Measurements from ENCODE around the gene ABCC5.

ABCC5 gene

GRCh38 chr3:183931881-183932280 is 85.8 kb downstream of the ABCC5 start:
- Histone ChIP-seq H3K36me3 (ENCODE audit: control insufficient read depth, insufficient read depth, low read length) (peaks cover 8% of the 10 kb centered on the region), H3K9ac (ENCODE audit: low read length) (no peak overlapping the region), H3K4me3 (ENCODE audit: low read length) (no peak overlapping the region), H3K9me3 (ENCODE audit: control insufficient read depth, low read length) (no peaks in the 10 kb centered on the region), H3K4me1 (ENCODE audit: control insufficient read depth, insufficient read depth, low read length) (peaks cover 37% of the 10 kb centered on the region), H3K27me3 (ENCODE audit: control insufficient read depth, insufficient read depth, low read length) (no peaks in the 10 kb centered on the region)

GRCh38 chr3:183930086-183930485 is 87.6 kb downstream of the ABCC5 start:
- Histone ChIP-seq H3K4me1 (ENCODE audit: control insufficient read depth, insufficient read depth, low read length) (peaks cover 43% of the 10 kb centered on the region), H3K36me3 (ENCODE audit: control insufficient read depth, insufficient read depth, low read length) (peaks cover 4% of the 10 kb centered on the region), H3K9ac (ENCODE audit: low read length) (peak overlapping the region; percentile 16)

GRCh38 chr3:183927059-183927458 is 90.6 kb downstream of the ABCC5 start:
- H3K4me3 ChIP-seq (ENCODE audit: low read length) = no peak overlapping the region
- H3K4me1 ChIP-seq (ENCODE audit: control insufficient read depth, insufficient read depth, low read length) = peaks cover 42% of the 10 kb centered on the region
- no peaks in the 10 kb centered on the region for H3K27me3 ChIP-seq (ENCODE audit: control insufficient read depth, insufficient read depth, low read length)
- no peaks in the 10 kb centered on the region for H3K9me3 ChIP-seq (ENCODE audit: control insufficient read depth, low read length)
- H3K9ac ChIP-seq (ENCODE audit: low read length) = no peak overlapping the region
- peaks cover 4% of the 10 kb centered on the region for H3K36me3 ChIP-seq (ENCODE audit: control insufficient read depth, insufficient read depth, low read length)

More at GRCh38 chr3:183930086-183930485, 87.6 kb downstream of the ABCC5 start:
- Histone ChIP-seq H3K9me3 (ENCODE audit: control insufficient read depth, low read length) (no peaks in the 10 kb centered on the region), H3K4me3 (ENCODE audit: low read length) (no peak overlapping the region), H3K27me3 (ENCODE audit: control insufficient read depth, insufficient read depth, low read length) (no peaks in the 10 kb centered on the region)

GRCh38 chr3:183924956-183925355 is 92.7 kb downstream of the ABCC5 start:
- Histone ChIP-seq H3K27me3 (ENCODE audit: control insufficient read depth, insufficient read depth, low read length) (no peaks in the 10 kb centered on the region), H3K9me3 (ENCODE audit: control insufficient read depth, low read length) (no peaks in the 10 kb centered on the region), H3K36me3 (ENCODE audit: control insufficient read depth, insufficient read depth, low read length) (peaks cover 12% of the 10 kb centered on the region), H3K4me3 (ENCODE audit: low read length) (no peak overlapping the region), H3K9ac (ENCODE audit: low read length) (peak overlapping the region; percentile 72), H3K4me1 (ENCODE audit: control insufficient read depth, insufficient read depth, low read length) (peaks cover 33% of the 10 kb centered on the region)

- peak overlapping the region; percentile 72 for H3K9ac ChIP-seq (ENCODE audit: low read length)
- no peaks in the 10 kb centered on the region for H3K27me3 ChIP-seq (ENCODE audit: control insufficient read depth, insufficient read depth, low read length)
- no peaks in the 10 kb centered on the region for H3K9me3 ChIP-seq (ENCODE audit: control insufficient read depth, low read length)
- H3K4me1 ChIP-seq (ENCODE audit: control insufficient read depth, insufficient read depth, low read length) = peaks cover 29% of the 10 kb centered on the region
- peaks cover 12% of the 10 kb centered on the region for H3K36me3 ChIP-seq (ENCODE audit: control insufficient read depth, insufficient read depth, low read length)
- no peak overlapping the region for H3K4me3 ChIP-seq (ENCODE audit: low read length)
Measured at GRCh38 chr3:183924543-183924942, 93.1 kb downstream of the ABCC5 start.

GRCh38 chr3:183922421-183922820 is 95.3 kb downstream of the ABCC5 start:
- H3K4me1 ChIP-seq (ENCODE audit: control insufficient read depth, insufficient read depth, low read length) = peaks cover 25% of the 10 kb centered on the region
- peaks cover 8% of the 10 kb centered on the region for H3K36me3 ChIP-seq (ENCODE audit: control insufficient read depth, insufficient read depth, low read length)
- H3K9ac ChIP-seq (ENCODE audit: low read length) = no peak overlapping the region
- no peak overlapping the region for H3K4me3 ChIP-seq (ENCODE audit: low read length)
- no peaks in the 10 kb centered on the region for H3K27me3 ChIP-seq (ENCODE audit: control insufficient read depth, insufficient read depth, low read length)
- H3K9me3 ChIP-seq (ENCODE audit: control insufficient read depth, low read length) = no peaks in the 10 kb centered on the region

GRCh38 chr3:183921096-183921495 is 96.6 kb downstream of the ABCC5 start:
- Histone ChIP-seq H3K4me3 (ENCODE audit: low read length) (no peak overlapping the region), H3K9ac (ENCODE audit: low read length) (no peak overlapping the region), H3K27me3 (ENCODE audit: control insufficient read depth, insufficient read depth, low read length) (no peaks in the 10 kb centered on the region), H3K9me3 (ENCODE audit: control insufficient read depth, low read length) (no peaks in the 10 kb centered on the region), H3K4me1 (ENCODE audit: control insufficient read depth, insufficient read depth, low read length) (peaks cover 36% of the 10 kb centered on the region), H3K36me3 (ENCODE audit: control insufficient read depth, insufficient read depth, low read length) (peaks cover 8% of the 10 kb centered on the region)

- Histone ChIP-seq H3K36me3 (ENCODE audit: control insufficient read depth, insufficient read depth, low read length) (peaks cover 8% of the 10 kb centered on the region), H3K9me3 (ENCODE audit: control insufficient read depth, low read length) (no peaks in the 10 kb centered on the region), H3K4me1 (ENCODE audit: control insufficient read depth, insufficient read depth, low read length) (peaks cover 38% of the 10 kb centered on the region), H3K27me3 (ENCODE audit: control insufficient read depth, insufficient read depth, low read length) (no peaks in the 10 kb centered on the region), H3K4me3 (ENCODE audit: low read length) (no peak overlapping the region), H3K9ac (ENCODE audit: low read length) (no peak overlapping the region)
Measured at GRCh38 chr3:183920416-183920815, 97.3 kb downstream of the ABCC5 start.

GRCh38 chr3:183918178-183918577 is 99.5 kb downstream of the ABCC5 start:
- no peaks in the 10 kb centered on the region for H3K27me3 ChIP-seq (ENCODE audit: control insufficient read depth, insufficient read depth, low read length)
- H3K4me3 ChIP-seq (ENCODE audit: low read length) = no peak overlapping the region
- H3K4me1 ChIP-seq (ENCODE audit: control insufficient read depth, insufficient read depth, low read length) = peaks cover 41% of the 10 kb centered on the region
- no peaks in the 10 kb centered on the region for H3K9me3 ChIP-seq (ENCODE audit: control insufficient read depth, low read length)
- no peak overlapping the region for H3K9ac ChIP-seq (ENCODE audit: low read length)
- peaks cover 8% of the 10 kb centered on the region for H3K36me3 ChIP-seq (ENCODE audit: control insufficient read depth, insufficient read depth, low read length)

GRCh38 chr3:183917776-183918175 is 99.9 kb downstream of the ABCC5 start:
- no peaks in the 10 kb centered on the region for H3K27me3 ChIP-seq (ENCODE audit: control insufficient read depth, insufficient read depth, low read length)
- peaks cover 44% of the 10 kb centered on the region for H3K4me1 ChIP-seq (ENCODE audit: control insufficient read depth, insufficient read depth, low read length)
- H3K4me3 ChIP-seq (ENCODE audit: low read length) = no peak overlapping the region
- H3K36me3 ChIP-seq (ENCODE audit: control insufficient read depth, insufficient read depth, low read length) = peaks cover 8% of the 10 kb centered on the region
- no peak overlapping the region for H3K9ac ChIP-seq (ENCODE audit: low read length)
- H3K9me3 ChIP-seq (ENCODE audit: control insufficient read depth, low read length) = no peaks in the 10 kb centered on the region

GRCh38 chr3:183914856-183915255 is 102.8 kb downstream of the ABCC5 start:
- Histone ChIP-seq H3K27me3 (ENCODE audit: control insufficient read depth, insufficient read depth, low read length) (no peaks in the 10 kb centered on the region), H3K9me3 (ENCODE audit: control insufficient read depth, low read length) (no peaks in the 10 kb centered on the region), H3K4me1 (ENCODE audit: control insufficient read depth, insufficient read depth, low read length) (peaks cover 70% of the 10 kb centered on the region), H3K36me3 (ENCODE audit: control insufficient read depth, insufficient read depth, low read length) (no peaks in the 10 kb centered on the region), H3K9ac (ENCODE audit: low read length) (peak overlapping the region; percentile 65), H3K4me3 (ENCODE audit: low read length) (no peak overlapping the region)

- H3K4me1 ChIP-seq (ENCODE audit: control insufficient read depth, insufficient read depth, low read length) = peaks cover 70% of the 10 kb centered on the region
- no peak overlapping the region for H3K4me3 ChIP-seq (ENCODE audit: low read length)
- no peaks in the 10 kb centered on the region for H3K9me3 ChIP-seq (ENCODE audit: control insufficient read depth, low read length)
- no peaks in the 10 kb centered on the region for H3K36me3 ChIP-seq (ENCODE audit: control insufficient read depth, insufficient read depth, low read length)
- H3K27me3 ChIP-seq (ENCODE audit: control insufficient read depth, insufficient read depth, low read length) = no peaks in the 10 kb centered on the region
- H3K9ac ChIP-seq (ENCODE audit: low read length) = peak overlapping the region; percentile 65
Measured at GRCh38 chr3:183913580-183913920, 104.1 kb downstream of the ABCC5 start.

- H3K9me3 ChIP-seq (ENCODE audit: control insufficient read depth, low read length) = no peaks in the 10 kb centered on the region
- H3K4me1 ChIP-seq (ENCODE audit: control insufficient read depth, insufficient read depth, low read length) = peaks cover 70% of the 10 kb centered on the region
- no peak overlapping the region for H3K4me3 ChIP-seq (ENCODE audit: low read length)
- H3K9ac ChIP-seq (ENCODE audit: low read length) = peak overlapping the region; percentile 46
- no peaks in the 10 kb centered on the region for H3K36me3 ChIP-seq (ENCODE audit: control insufficient read depth, insufficient read depth, low read length)
- H3K27me3 ChIP-seq (ENCODE audit: control insufficient read depth, insufficient read depth, low read length) = no peaks in the 10 kb centered on the region
Measured at GRCh38 chr3:183912895-183913579, 104.6 kb downstream of the ABCC5 start.

Measured in mucosa of stomach (tissue), 1 donor.